ENCODE data around the gene EGLN2. TPM values are rescaled to one million over a fixed set of nuclear protein-coding genes. Genes with fewer than 3 reads are reported as not detected.

EGLN2 gene
- total RNA-seq (100 to 1,000 TPM in 1 of 2 donors, 10 to 100 TPM in 1; 85.7 to 102 TPM), polyA plus RNA-seq (100 to 1,000 TPM in 1 of 2 donors, 10 to 100 TPM in 1; 60.0 to 120 TPM)
- long read RNA-seq, donor 1, transcript EGLN2-201 (6 exons, 2,102 nt): major isoform, 458 of 595 reads
- long read RNA-seq, donor 1, transcript EGLN2-207 (5 exons, 2,821 nt): minor isoform, 89 of 595 reads
- long read RNA-seq, donor 1, partial matches to known transcripts: 4 of 595 reads
- long read RNA-seq, donor 1, other reads (novel, unspliced or antisense): 42 of 595 reads
- long read RNA-seq, donor 2, transcript EGLN2-207 (5 exons, 2,821 nt): minor isoform, 39 of 140 reads
- long read RNA-seq, donor 2, transcript EGLN2-201 (6 exons, 2,102 nt): major isoform, 89 of 140 reads
- long read RNA-seq, donor 2, partial matches to known transcripts: 2 of 140 reads
- long read RNA-seq, donor 2, other reads (novel, unspliced or antisense): 10 of 140 reads

- Histone ChIP-seq H3K27ac (ENCODE audit: low read depth in 1 of 2, low read length in 2 of 2) (peak within 1 kb of the TSS; percentile 6 to 81), H3K27me3 (ENCODE audit: control insufficient read depth in 1 of 2, insufficient read depth in 2 of 2, low read length in 1 of 2) (no peaks in the 10 kb centered on the region), H3K4me1 (ENCODE audit: control insufficient read depth in 1 of 2, insufficient read depth in 2 of 2, low read length in 2 of 2) (no peaks in the 10 kb centered on the region), H3K9me3 (ENCODE audit: control insufficient read depth, low read length) (no peaks in the 10 kb centered on the region), H3K4me3 (ENCODE audit: low read length in 2 of 2) (peak within 1 kb of the TSS; percentile 92 to 94), H3K36me3 (ENCODE audit: control insufficient read depth in 1 of 2, insufficient read depth in 2 of 2, low read length in 1 of 2) (peaks cover 0 to 4% of the 10 kb centered on the region in 2 donors)
- intact Hi-C loops (cut with DNase I): loop anchor here (2.0 to 5.0 kb wide), 3 partner anchors 47 to 82 kb away; partner anchors contain the start of genes ACTMAP (in 2 of the 2), SNRPA (in 2 of the 2), COQ8B (in 1 of the 2) and ITPKC (in 1 of the 2)
- DNase-seq (peak; percentile 100), ATAC-seq (ENCODE audit: low FRiP score) (peak; percentile 94)
- 0 to 1% methylated on average over 75 to 110 of the region's 110 CpGs for WGBS, 2 donors
These were observed at the start of gene EGLN2 for GRCh38 chr19:40798683-40799557. Gene EGLN2 (plus strand): TSS chr19:40799191. CDS start chr19:40800573, 1,382 bp downstream.

GRCh38 chr19:40750058-40750873 lies 48.7 kb upstream of the EGLN2 start, which contains the start of gene ACTMAP:
Gene ACTMAP (minus strand): TSS chr19:40750477. CDS start chr19:40749803, 674 bp downstream.
- Histone ChIP-seq H3K9me3 (ENCODE audit: control insufficient read depth, low read length) (no peaks in the 10 kb centered on the region), H3K4me3 (ENCODE audit: low read length in 2 of 2) (peak within 1 kb of the TSS; percentile 79 to 95), H3K27ac (ENCODE audit: low read depth in 1 of 2, low read length in 2 of 2) (peak within 1 kb of the TSS; percentile 62 to 82), H3K27me3 (ENCODE audit: control insufficient read depth in 1 of 2, insufficient read depth in 2 of 2, low read length in 1 of 2) (no peaks in the 10 kb centered on the region), H3K4me1 (ENCODE audit: control insufficient read depth in 1 of 2, insufficient read depth in 2 of 2, low read length in 2 of 2) (no peaks in the 10 kb centered on the region), H3K36me3 (ENCODE audit: control insufficient read depth in 1 of 2, insufficient read depth in 2 of 2, low read length in 1 of 2) (no peaks in the 10 kb centered on the region)
- 0 to 1% methylated on average over 43 of the region's 43 CpGs for WGBS, 2 donors
- ATAC-seq (ENCODE audit: low FRiP score) (peak; percentile 97), DNase-seq (peak; percentile 100)
- intact Hi-C loops (cut with DNase I): loop anchor here (2.0 to 5.0 kb wide), 5 partner anchors 27 to 59 kb away; partner anchors contain the start of genes EGLN2 (in 2 of the 2), COQ8B (in 1 of the 2), ITPKC (in 1 of the 2) and NUMBL (in 1 of the 2)

- DNase-seq (peak; percentile 98), ATAC-seq (ENCODE audit: low FRiP score) (peak; percentile 94)
- no peaks in the 10 kb centered on the region for H3K9me3 ChIP-seq (ENCODE audit: control insufficient read depth, low read length)
- H3K27ac ChIP-seq (ENCODE audit: low read depth in 1 of 2, low read length in 2 of 2): peak within 1 kb of the TSS; percentile 62 to 82
- no peaks in the 10 kb centered on the region for H3K4me1 ChIP-seq (ENCODE audit: control insufficient read depth in 1 of 2, insufficient read depth in 2 of 2, low read length in 2 of 2)
- no peaks in the 10 kb centered on the region for H3K36me3 ChIP-seq (ENCODE audit: control insufficient read depth in 1 of 2, insufficient read depth in 2 of 2, low read length in 1 of 2)
- peak within 1 kb of the TSS; percentile 79 to 95 for H3K4me3 ChIP-seq (ENCODE audit: low read length in 2 of 2)
- WGBS, 2 donors: 1% methylated on average over 46 of the region's 46 CpGs
- intact Hi-C loops (cut with DNase I): loop anchor here (1.0 to 5.0 kb wide), 6 partner anchors 26 to 60 kb away; partner anchors contain the start of genes EGLN2 (in 2 of the 2), COQ8B (in 1 of the 2), ITPKC (in 1 of the 2) and NUMBL (in 1 of the 2)
- no peaks in the 10 kb centered on the region for H3K27me3 ChIP-seq (ENCODE audit: control insufficient read depth in 1 of 2, insufficient read depth in 2 of 2, low read length in 1 of 2)
These were observed 48.0 kb upstream of the EGLN2 start, which contains the start of gene SNRPA for GRCh38 chr19:40750874-40751537. Gene SNRPA (plus strand): TSS chr19:40751203. CDS start chr19:40751409, 206 bp downstream.

- peaks cover 0 to under 1% of the 10 kb centered on the region in 2 donors for H3K36me3 ChIP-seq (ENCODE audit: control insufficient read depth in 1 of 2, insufficient read depth in 2 of 2, low read length in 1 of 2)
- H3K27me3 ChIP-seq (ENCODE audit: control insufficient read depth in 1 of 2, insufficient read depth in 2 of 2, low read length in 1 of 2): no peaks in the 10 kb centered on the region
- no peaks in the 10 kb centered on the region for H3K4me1 ChIP-seq (ENCODE audit: control insufficient read depth in 1 of 2, insufficient read depth in 2 of 2, low read length in 2 of 2)
- 79 to 83% methylated on average over 12 of the region's 12 CpGs for WGBS, 2 donors
- intact Hi-C loops (cut with DNase I): loop anchor here in 1 of 2 donors (5.0 kb wide), 1 partner anchor 45 kb away; the partner anchor contains the start of gene EGLN2
- DNase-seq (no peak), ATAC-seq (ENCODE audit: low FRiP score) (no peak)
- no peak overlapping the region for H3K27ac ChIP-seq (ENCODE audit: low read depth in 1 of 2, low read length in 2 of 2)
- H3K4me3 ChIP-seq (ENCODE audit: low read length in 2 of 2): no peak overlapping the region
- no peaks in the 10 kb centered on the region for H3K9me3 ChIP-seq (ENCODE audit: control insufficient read depth, low read length)
These were observed 46.7 kb upstream of the EGLN2 start for GRCh38 chr19:40752257-40752781.

GRCh38 chr19:40754611-40755247 lies 44.3 kb upstream of the EGLN2 start:
- Histone ChIP-seq H3K9me3 (ENCODE audit: control insufficient read depth, low read length) (no peaks in the 10 kb centered on the region), H3K27ac (ENCODE audit: low read depth in 1 of 2, low read length in 2 of 2) (no peak overlapping the region), H3K27me3 (ENCODE audit: control insufficient read depth in 1 of 2, insufficient read depth in 2 of 2, low read length in 1 of 2) (no peaks in the 10 kb centered on the region), H3K4me1 (ENCODE audit: control insufficient read depth in 1 of 2, insufficient read depth in 2 of 2, low read length in 2 of 2) (no peaks in the 10 kb centered on the region), H3K36me3 (ENCODE audit: control insufficient read depth in 1 of 2, insufficient read depth in 2 of 2, low read length in 1 of 2) (peaks cover 4 to 9% of the 10 kb centered on the region in 2 donors), H3K4me3 (ENCODE audit: low read length in 2 of 2) (no peak overlapping the region)
- WGBS, 2 donors: 75 to 78% methylated on average over 9 of the region's 9 CpGs
- no peak for DNase-seq
- intact Hi-C loops (cut with DNase I): loop anchor here in 1 of 2 donors (5.0 kb wide), 1 partner anchor 43 kb away; the partner anchor contains the start of gene EGLN2
- no peak for ATAC-seq (ENCODE audit: low FRiP score)

GRCh38 chr19:40755248-40755624 lies 43.8 kb upstream of the EGLN2 start:
- Histone ChIP-seq H3K4me1 (ENCODE audit: control insufficient read depth in 1 of 2, insufficient read depth in 2 of 2, low read length in 2 of 2) (no peaks in the 10 kb centered on the region), H3K36me3 (ENCODE audit: control insufficient read depth in 1 of 2, insufficient read depth in 2 of 2, low read length in 1 of 2) (peaks cover 6 to 10% of the 10 kb centered on the region in 2 donors), H3K27ac (ENCODE audit: low read depth in 1 of 2, low read length in 2 of 2) (no peak overlapping the region), H3K9me3 (ENCODE audit: control insufficient read depth, low read length) (no peaks in the 10 kb centered on the region), H3K4me3 (ENCODE audit: low read length in 2 of 2) (no peak overlapping the region), H3K27me3 (ENCODE audit: control insufficient read depth in 1 of 2, insufficient read depth in 2 of 2, low read length in 1 of 2) (no peaks in the 10 kb centered on the region)
- DNase-seq: no peak
- no peak for ATAC-seq (ENCODE audit: low FRiP score)
- intact Hi-C loops (cut with DNase I): no loop called here
- 92 to 93% methylated on average over 3 of the region's 3 CpGs for WGBS, 2 donors

- ATAC-seq (ENCODE audit: low FRiP score) (no peak), DNase-seq (no peak)
- Histone ChIP-seq H3K27me3 (ENCODE audit: control insufficient read depth in 1 of 2, insufficient read depth in 2 of 2, low read length in 1 of 2) (no peaks in the 10 kb centered on the region), H3K9me3 (ENCODE audit: control insufficient read depth, low read length) (no peaks in the 10 kb centered on the region), H3K36me3 (ENCODE audit: control insufficient read depth in 1 of 2, insufficient read depth in 2 of 2, low read length in 1 of 2) (peaks cover 9 to 10% of the 10 kb centered on the region in 2 donors), H3K4me1 (ENCODE audit: control insufficient read depth in 1 of 2, insufficient read depth in 2 of 2, low read length in 2 of 2) (no peaks in the 10 kb centered on the region), H3K4me3 (ENCODE audit: low read length in 2 of 2) (no peak overlapping the region), H3K27ac (ENCODE audit: low read depth in 1 of 2, low read length in 2 of 2) (no peak overlapping the region)
- intact Hi-C loops (cut with DNase I): no loop called here
- WGBS, 2 donors: 95 to 97% methylated on average over 8 of the region's 8 CpGs
These were observed 43.2 kb upstream of the EGLN2 start for GRCh38 chr19:40755791-40756190.

Data from aorta (tissue), 5 donors.